HEK293 (cell line): Measurements from ENCODE around the gene RAP1B.

Experiments used
- CTCF ChIA-PET: fragments of 350-600 bp; formaldehyde crosslinking; extraction: SDS; loops from one replicate; lab custom pipeline; 2021; ENCODE audit warnings: antibody characterized with exemption; lab: Yijun Ruan, JAX
- POLR2A ChIA-PET: fragments of 300-600 bp; formaldehyde crosslinking; extraction: SDS; loops from one replicate; lab custom pipeline; 2020; ENCODE audit warnings: antibody characterized with exemption, inconsistent platforms; lab: Yijun Ruan, JAX
- H3K27ac ChIP-seq: fragments of 200-500 bp; sonication (Bioruptor generic); 2 replicates; pipeline ENCODE4 v1.5.1; 2014; ENCODE audit warnings: low read depth, low read length, control low read depth, inconsistent platforms; ENCODE audit errors: extremely low read depth
- H3K36me3 ChIP-seq, 2 experiments: fragments of 200-500 bp in 1 of 2; sonication (Bioruptor generic) in 1 of 2; 1 replicate in 1 of 2; 2 replicates in 1 of 2; pipeline ENCODE4 v1.5.1; 2014 to 2017; ENCODE audit warnings: inconsistent platforms in 2 of 2, low read length in 2 of 2; ENCODE audit not compliant: control insufficient read depth in 2 of 2, insufficient read depth in 1 of 2
- H3K4me1 ChIP-seq: fragments of 200-500 bp; sonication (Bioruptor generic); 2 replicates; pipeline ENCODE4 v1.5.1; 2014; ENCODE audit warnings: mild to moderate bottlenecking, low read length, inconsistent platforms; ENCODE audit not compliant: control insufficient read depth, insufficient read depth
- H3K4me3 ChIP-seq: 2 replicates; pipeline ENCODE4 v1.5.1; 2011; ENCODE audit warnings: low read depth, mild to moderate bottlenecking, control low read depth, low read length, moderate library complexity
- H3K9me3 ChIP-seq: fragments of 200-500 bp; sonication (Bioruptor generic); 2 replicates; pipeline ENCODE4 v1.5.1; 2014; ENCODE audit warnings: low read depth, low read length, inconsistent platforms; ENCODE audit not compliant: control insufficient read depth, insufficient read depth
- HIC1 ChIP-seq: fragments of 450-650 bp; formaldehyde crosslinking; IDR thresholded peaks from 2 replicates; pipeline ENCODE4 v1.5.1; 2016; ENCODE audit warnings: missing biosample characterization, missing genetic modification characterization
- KLF17 ChIP-seq: fragments of 450-650 bp; formaldehyde crosslinking; IDR thresholded peaks from 2 replicates; pipeline ENCODE4 v1.5.1; 2016; ENCODE audit warnings: missing biosample characterization, missing genetic modification characterization
- SALL2 ChIP-seq: fragments of 450-650 bp; formaldehyde crosslinking; IDR thresholded peaks from 2 replicates; pipeline ENCODE4 v1.5.0; 2017; ENCODE audit warnings: missing biosample characterization, mild to moderate bottlenecking, missing genetic modification characterization, borderline replicate concordance
- ZFP37 ChIP-seq: fragments of 450-650 bp; formaldehyde crosslinking; IDR thresholded peaks from 2 replicates; pipeline ENCODE4 v1.5.1; 2016; ENCODE audit warnings: missing biosample characterization, missing genetic modification characterization
- ZNF19 ChIP-seq: fragments of 450-650 bp; formaldehyde crosslinking; IDR thresholded peaks from 2 replicates; pipeline ENCODE4; 2016; ENCODE audit warnings: missing biosample characterization, missing genetic modification characterization, low read depth
- ZNF223 ChIP-seq: fragments of 450-650 bp; formaldehyde crosslinking; IDR thresholded peaks from 2 replicates; pipeline ENCODE4 v1.5.1; 2016; ENCODE audit warnings: missing biosample characterization, missing genetic modification characterization
- ZNF513 ChIP-seq: fragments of 450-650 bp; IDR thresholded peaks from 2 replicates; pipeline ENCODE4 v1.5.1; 2018; ENCODE audit warnings: missing biosample characterization, missing genetic modification characterization
- ZNF785 ChIP-seq: fragments of 450-650 bp; formaldehyde crosslinking; IDR thresholded peaks from 2 replicates; pipeline ENCODE4 v1.5.1; 2016; ENCODE audit warnings: missing biosample characterization, missing genetic modification characterization
- TF ChIP-seq, protein P1 (sequence below): fragments of 450-650 bp; formaldehyde crosslinking; IDR thresholded peaks from 2 replicates; pipeline ENCODE4 v1.5.1; 2017; ENCODE audit warnings: missing biosample characterization, missing genetic modification characterization
- TF ChIP-seq, protein P2 (sequence below): fragments of 450-650 bp; formaldehyde crosslinking; IDR thresholded peaks from 2 replicates; pipeline ENCODE4 v1.5.1; 2017; ENCODE audit warnings: missing biosample characterization, missing genetic modification characterization
- TF ChIP-seq, protein P3 (sequence below): fragments of 450-650 bp; formaldehyde crosslinking; IDR thresholded peaks from 2 replicates; pipeline ENCODE4 v1.5.1; 2016; ENCODE audit warnings: missing biosample characterization, missing genetic modification characterization, borderline replicate concordance
- TF ChIP-seq, protein P4 (sequence below): fragments of 450-650 bp; formaldehyde crosslinking; IDR thresholded peaks from 2 replicates; pipeline ENCODE4 v1.5.1; 2017; ENCODE audit warnings: missing biosample characterization, missing genetic modification characterization
- TF ChIP-seq, protein P5 (sequence below): fragments of 450-650 bp; formaldehyde crosslinking; IDR thresholded peaks from 2 replicates; pipeline ENCODE4 v1.5.1; 2016; ENCODE audit warnings: missing biosample characterization, missing genetic modification characterization

The RAP1B gene

GRCh38 chr12:68619541-68619940 lies 8.8 kb downstream of the RAP1B start:
- POLR2A ChIA-PET = no interaction called here
- peaks cover 26% of the 10 kb centered on the region for H3K4me1 ChIP-seq
- H3K27ac ChIP-seq = no peak overlapping the region
- peaks cover 0 to under 1% of the 10 kb centered on the region in 2 experiments; a peak in 2 of 3 replicates for H3K36me3 ChIP-seq
- H3K9me3 ChIP-seq = no peaks in the 10 kb centered on the region
- no peak for TF ChIP-seq ZNF785
- TF ChIP-seq, protein P1, sequence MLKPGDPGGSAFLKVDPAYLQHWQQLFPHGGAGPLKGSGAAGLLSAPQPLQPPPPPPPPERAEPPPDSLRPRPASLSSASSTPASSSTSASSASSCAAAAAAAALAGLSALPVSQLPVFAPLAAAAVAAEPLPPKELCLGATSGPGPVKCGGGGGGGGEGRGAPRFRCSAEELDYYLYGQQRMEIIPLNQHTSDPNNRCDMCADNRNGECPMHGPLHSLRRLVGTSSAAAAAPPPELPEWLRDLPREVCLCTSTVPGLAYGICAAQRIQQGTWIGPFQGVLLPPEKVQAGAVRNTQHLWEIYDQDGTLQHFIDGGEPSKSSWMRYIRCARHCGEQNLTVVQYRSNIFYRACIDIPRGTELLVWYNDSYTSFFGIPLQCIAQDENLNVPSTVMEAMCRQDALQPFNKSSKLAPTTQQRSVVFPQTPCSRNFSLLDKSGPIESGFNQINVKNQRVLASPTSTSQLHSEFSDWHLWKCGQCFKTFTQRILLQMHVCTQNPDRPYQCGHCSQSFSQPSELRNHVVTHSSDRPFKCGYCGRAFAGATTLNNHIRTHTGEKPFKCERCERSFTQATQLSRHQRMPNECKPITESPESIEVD (tag by site-specific recombination) = no peak; the same call in 1 of the 2 replicates
- no peak for TF ChIP-seq ZNF19 (tag by site-specific recombination)
- TF ChIP-seq, protein P2, sequence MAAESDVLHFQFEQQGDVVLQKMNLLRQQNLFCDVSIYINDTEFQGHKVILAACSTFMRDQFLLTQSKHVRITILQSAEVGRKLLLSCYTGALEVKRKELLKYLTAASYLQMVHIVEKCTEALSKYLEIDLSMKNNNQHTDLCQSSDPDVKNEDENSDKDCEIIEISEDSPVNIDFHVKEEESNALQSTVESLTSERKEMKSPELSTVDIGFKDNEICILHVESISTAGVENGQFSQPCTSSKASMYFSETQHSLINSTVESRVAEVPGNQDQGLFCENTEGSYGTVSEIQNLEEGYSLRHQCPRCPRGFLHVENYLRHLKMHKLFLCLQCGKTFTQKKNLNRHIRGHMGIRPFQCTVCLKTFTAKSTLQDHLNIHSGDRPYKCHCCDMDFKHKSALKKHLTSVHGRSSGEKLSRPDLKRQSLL = no peak
- TF ChIP-seq ZFP37 (tag by site-specific recombination) = no peak
- TF ChIP-seq, all 188 proteins: peak for 0
- CTCF ChIA-PET = interaction anchor here (1.0 kb wide), 1 partner anchor 264 kb away, joined by 3 read pairs; no protein-coding TSS in a partner anchor
- H3K4me3 ChIP-seq = no peak overlapping the region

- Histone ChIP-seq H3K4me1 (peaks cover 23% of the 10 kb centered on the region), H3K27ac (no peak overlapping the region), H3K4me3 (no peak overlapping the region), H3K36me3 (peaks cover 0 to 8% of the 10 kb centered on the region in 2 experiments; a peak in 2 of 3 replicates), H3K9me3 (no peaks in the 10 kb centered on the region)
- ChIA-PET CTCF (interaction anchor here (1.0 kb wide), 1 partner anchor 265 kb away, joined by 3 read pairs; no protein-coding TSS in a partner anchor), POLR2A (no interaction called here)
- TF ChIP-seq SALL2 (tag by site-specific recombination) (no peak), ZNF513 (tag by site-specific recombination) (no peak), KLF17 (tag by site-specific recombination) (no peak), ZNF223 (tag by site-specific recombination) (no peak), HIC1 (tag by site-specific recombination) (no peak)
- TF ChIP-seq, protein P3, sequence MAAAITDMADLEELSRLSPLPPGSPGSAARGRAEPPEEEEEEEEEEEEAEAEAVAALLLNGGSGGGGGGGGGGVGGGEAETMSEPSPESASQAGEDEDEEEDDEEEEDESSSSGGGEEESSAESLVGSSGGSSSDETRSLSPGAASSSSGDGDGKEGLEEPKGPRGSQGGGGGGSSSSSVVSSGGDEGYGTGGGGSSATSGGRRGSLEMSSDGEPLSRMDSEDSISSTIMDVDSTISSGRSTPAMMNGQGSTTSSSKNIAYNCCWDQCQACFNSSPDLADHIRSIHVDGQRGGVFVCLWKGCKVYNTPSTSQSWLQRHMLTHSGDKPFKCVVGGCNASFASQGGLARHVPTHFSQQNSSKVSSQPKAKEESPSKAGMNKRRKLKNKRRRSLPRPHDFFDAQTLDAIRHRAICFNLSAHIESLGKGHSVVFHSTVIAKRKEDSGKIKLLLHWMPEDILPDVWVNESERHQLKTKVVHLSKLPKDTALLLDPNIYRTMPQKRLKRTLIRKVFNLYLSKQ = no peak
- TF ChIP-seq, protein P4, sequence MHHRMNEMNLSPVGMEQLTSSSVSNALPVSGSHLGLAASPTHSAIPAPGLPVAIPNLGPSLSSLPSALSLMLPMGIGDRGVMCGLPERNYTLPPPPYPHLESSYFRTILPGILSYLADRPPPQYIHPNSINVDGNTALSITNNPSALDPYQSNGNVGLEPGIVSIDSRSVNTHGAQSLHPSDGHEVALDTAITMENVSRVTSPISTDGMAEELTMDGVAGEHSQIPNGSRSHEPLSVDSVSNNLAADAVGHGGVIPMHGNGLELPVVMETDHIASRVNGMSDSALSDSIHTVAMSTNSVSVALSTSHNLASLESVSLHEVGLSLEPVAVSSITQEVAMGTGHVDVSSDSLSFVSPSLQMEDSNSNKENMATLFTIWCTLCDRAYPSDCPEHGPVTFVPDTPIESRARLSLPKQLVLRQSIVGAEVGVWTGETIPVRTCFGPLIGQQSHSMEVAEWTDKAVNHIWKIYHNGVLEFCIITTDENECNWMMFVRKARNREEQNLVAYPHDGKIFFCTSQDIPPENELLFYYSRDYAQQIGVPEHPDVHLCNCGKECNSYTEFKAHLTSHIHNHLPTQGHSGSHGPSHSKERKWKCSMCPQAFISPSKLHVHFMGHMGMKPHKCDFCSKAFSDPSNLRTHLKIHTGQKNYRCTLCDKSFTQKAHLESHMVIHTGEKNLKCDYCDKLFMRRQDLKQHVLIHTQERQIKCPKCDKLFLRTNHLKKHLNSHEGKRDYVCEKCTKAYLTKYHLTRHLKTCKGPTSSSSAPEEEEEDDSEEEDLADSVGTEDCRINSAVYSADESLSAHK (tag by site-specific recombination) = no peak
- TF ChIP-seq, protein P5, sequence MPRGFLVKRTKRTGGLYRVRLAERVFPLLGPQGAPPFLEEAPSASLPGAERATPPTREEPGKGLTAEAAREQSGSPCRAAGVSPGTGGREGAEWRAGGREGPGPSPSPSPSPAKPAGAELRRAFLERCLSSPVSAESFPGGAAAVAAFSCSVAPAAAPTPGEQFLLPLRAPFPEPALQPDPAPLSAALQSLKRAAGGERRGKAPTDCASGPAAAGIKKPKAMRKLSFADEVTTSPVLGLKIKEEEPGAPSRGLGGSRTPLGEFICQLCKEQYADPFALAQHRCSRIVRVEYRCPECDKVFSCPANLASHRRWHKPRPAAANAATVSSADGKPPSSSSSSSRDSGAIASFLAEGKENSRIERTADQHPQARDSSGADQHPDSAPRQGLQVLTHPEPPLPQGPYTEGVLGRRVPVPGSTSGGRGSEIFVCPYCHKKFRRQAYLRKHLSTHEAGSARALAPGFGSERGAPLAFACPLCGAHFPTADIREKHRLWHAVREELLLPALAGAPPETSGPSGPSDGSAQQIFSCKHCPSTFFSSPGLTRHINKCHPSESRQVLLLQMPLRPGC (tag by site-specific recombination) = no peak
Measured at GRCh38 chr12:68620519-68621471, 10.1 kb downstream of the RAP1B start.
